GM19193 (cell line): ENCODE measurements around the gene CNPY1.

ENCODE experiments used
- POLR2A ChIP-seq: IDR thresholded peaks from 4 replicates; pipeline ENCODE4 v1.6.1; 2011; ENCODE audit not compliant: insufficient read depth, insufficient read length; ENCODE audit errors: extremely low read depth

CNPY1 gene

GRCh38 chr7:155487509-155488482 is 58.6 kb downstream of the CNPY1 start:
- no peak for TF ChIP-seq POLR2A

GRCh38 chr7:155486783-155487508 is 59.4 kb downstream of the CNPY1 start:
- TF ChIP-seq POLR2A: no peak

- no peak for TF ChIP-seq POLR2A
These were observed 61.6 kb downstream of the CNPY1 start for GRCh38 chr7:155484483-155485399.

DNA sequence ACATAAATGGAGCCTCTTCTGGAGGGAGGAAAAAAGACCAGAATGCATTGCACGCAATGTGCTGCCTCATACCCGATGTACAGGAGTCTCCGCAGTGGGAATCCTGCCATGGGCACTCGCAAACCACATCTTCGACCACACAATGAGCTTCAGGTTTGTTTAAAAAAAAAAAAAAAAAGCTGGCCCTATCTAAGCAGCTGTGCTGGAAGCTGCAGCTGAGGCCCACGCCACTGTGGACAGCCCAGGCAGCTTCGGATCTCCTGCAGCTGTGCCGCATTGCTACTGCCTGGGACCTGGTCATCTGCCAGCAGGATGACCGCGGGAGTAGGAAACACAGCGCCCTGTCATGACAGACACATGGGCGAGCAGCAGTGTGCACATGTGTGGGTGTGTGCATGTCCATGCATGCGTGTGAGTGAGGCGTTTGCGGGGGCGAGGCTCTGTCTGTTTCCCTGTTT is 62.5 kb downstream of the CNPY1 start:
- no peak for TF ChIP-seq POLR2A

DNA sequence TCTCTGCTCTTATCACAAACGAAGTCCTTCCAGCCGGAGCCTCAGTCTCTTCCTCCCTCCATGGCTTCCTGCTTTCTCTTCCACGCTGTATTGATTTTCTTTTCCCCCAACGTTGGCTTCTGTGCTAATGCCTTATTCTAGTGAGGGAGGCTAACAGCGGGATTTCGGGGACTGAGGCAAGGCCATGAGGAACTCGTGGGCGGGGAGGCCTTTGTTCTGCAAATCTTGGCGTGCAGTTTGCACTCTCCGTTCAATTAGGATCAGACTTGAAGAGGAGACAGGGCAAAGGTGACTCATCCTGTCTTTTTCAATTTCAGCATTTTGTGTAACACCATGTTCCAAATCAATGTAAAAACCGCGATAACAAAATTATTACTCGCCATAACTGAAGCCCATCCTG is 63.1 kb downstream of the CNPY1 start:
- TF ChIP-seq POLR2A: no peak

- no peak for TF ChIP-seq POLR2A
These were observed 63.7 kb downstream of the CNPY1 start for GRCh38 chr7:155482511-155483183.

GRCh38 chr7:155481764-155482163 is 64.6 kb downstream of the CNPY1 start:
- TF ChIP-seq POLR2A: no peak

DNA sequence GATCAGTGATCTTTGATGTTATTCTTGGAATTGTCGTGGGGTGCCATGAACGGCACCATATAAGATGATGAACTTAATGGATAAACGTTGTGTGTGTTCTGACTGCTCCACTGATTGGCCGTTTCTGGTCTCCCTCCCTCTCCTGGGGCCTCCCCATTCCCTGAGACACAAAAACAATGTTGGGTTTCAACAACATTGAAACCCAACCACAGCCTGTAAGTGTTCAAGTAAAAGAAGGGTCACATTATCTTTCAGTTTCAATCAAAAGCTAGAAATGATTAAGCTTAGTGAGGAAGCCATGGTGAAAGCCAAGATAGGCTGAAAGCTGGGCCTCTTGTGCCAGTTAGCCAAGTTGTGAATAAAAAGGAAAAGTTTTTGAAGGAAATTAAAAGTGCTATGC is 68.9 kb downstream of the CNPY1 start:
- no peak for TF ChIP-seq POLR2A

- TF ChIP-seq POLR2A: no peak
These were observed 74.6 kb downstream of the CNPY1 start for GRCh38 chr7:155471718-155472117.

DNA sequence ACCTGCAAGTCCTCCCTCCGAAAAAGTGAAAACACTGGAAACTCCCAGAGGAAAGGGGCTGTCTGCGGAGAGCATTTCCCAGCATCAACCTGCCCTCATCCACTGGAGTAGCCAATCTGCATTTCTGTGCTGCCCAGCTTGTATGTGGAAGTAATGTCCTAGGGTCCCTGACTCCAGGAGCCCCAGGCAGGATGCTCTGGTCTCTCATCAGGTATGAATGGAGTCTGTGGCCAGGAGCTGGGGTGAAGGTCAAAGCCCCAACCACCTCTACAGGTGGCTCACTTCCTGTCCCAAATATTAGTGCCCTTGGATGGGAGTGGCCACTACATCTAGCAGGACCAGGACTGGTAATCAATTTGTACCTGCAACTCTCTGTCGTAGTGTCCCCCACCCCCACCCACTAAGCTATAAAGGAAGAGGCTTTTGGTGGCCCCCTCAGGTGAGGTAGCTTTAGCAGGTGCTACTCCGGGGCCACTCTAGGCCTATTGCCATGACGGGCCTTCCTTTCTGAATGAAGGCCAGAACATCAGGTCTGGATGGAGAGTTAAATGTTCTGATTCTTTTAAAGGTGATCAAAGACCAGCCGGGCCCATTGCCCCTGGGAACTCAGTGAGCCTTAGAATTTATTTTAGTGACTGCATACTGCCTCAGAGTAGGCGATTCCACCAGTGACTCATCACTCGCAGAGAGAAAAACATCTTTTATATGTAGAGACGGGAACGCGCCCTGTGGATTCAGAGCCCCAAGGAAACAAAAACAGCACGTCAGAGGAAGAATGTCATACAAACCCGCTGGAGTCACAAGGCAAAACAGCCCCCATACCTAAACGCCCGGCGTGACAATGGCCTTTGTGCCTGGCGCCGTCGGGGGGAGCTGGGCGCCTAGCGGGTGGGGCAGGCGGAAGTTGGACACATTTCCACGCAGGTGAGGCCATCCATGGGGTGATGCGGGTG is 75.4 kb downstream of the CNPY1 start:
- TF ChIP-seq POLR2A: no peak

DNA sequence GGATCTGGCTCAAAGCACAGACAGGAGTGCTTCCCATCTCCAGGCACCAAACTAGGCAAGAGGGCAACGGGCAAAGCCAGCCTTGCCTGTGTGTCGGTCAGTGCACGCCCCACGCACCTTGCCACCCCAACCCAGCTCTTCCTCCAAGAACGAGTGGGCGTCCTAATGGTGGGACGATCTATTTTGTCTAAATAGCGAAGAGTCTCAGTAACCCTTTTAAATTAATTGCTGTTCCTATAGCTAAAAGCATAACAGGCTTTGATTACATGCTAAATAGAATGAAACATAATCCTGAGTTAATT is 76.2 kb downstream of the CNPY1 start:
- no peak for TF ChIP-seq POLR2A

GRCh38 chr7:155469311-155470185 is 76.8 kb downstream of the CNPY1 start:
- TF ChIP-seq POLR2A: no peak
